Measurements from ENCODE around the gene HINT2. TPM values are rescaled to one million over a fixed set of nuclear protein-coding genes. Genes with fewer than 3 reads are reported as not detected.

HINT2 gene
- total RNA-seq, 1 experiment from 2014 or later: 35.9 TPM

DNA sequence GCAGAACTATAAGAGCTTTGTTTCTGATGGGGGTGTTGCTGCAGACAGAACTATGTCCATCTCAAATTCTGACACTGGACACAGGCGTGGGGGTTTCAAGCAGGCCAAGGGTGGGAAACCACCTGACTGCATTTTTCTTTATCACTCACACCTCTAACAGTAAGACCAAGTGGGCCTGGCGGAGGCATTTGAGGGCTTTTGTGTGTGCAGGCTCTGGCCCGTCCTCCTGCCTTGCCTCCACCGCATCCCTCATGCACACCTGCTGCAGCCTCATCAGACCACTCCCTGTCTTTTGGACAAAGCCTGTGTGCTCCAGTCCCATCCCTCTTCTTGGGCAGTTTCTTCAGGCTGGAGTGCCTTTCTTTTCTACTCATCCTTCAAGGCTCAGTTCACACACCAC lies 47.5 kb upstream of the HINT2 start:
- Histone ChIP-seq H3K9me3 (ENCODE audit: control insufficient read depth, low read depth, low read length) (no peaks in the 10 kb centered on the region), H3K18ac (ENCODE audit: insufficient read length, low read depth, low read length) (no peak overlapping the region), H4K5ac (ENCODE audit: insufficient read length, low read depth, low read length) (no peak overlapping the region), H4K8ac (replicated peaks; ENCODE audit: insufficient read length, low read depth, low read length) (no peak overlapping the region), H3K23ac (ENCODE audit: insufficient read length, low read depth, low read length) (no peak overlapping the region), H3K14ac (ENCODE audit: insufficient read depth, low read length) (no peak overlapping the region), H3K79me2 (ENCODE audit: insufficient read depth, low read length) (no peaks in the 10 kb centered on the region), H2BK12ac (ENCODE audit: insufficient read length, low read depth, low read length) (no peak overlapping the region), H2BK5ac (ENCODE audit: insufficient read length, low read length) (no peak overlapping the region), H3K27me3 (ENCODE audit: insufficient read depth, low read length) (no peaks in the 10 kb centered on the region), H3T11ph (ENCODE audit: low read length) (no peak overlapping the region), H4K91ac (ENCODE audit: insufficient read length, low read depth, low read length) (no peak overlapping the region), H2AK5ac (ENCODE audit: insufficient read length, low read length) (no peak overlapping the region), H3K23me2 (ENCODE audit: insufficient read length, low read depth, low read length, poor library complexity, severe bottlenecking) (no peaks in the 10 kb centered on the region), H3K27ac (ENCODE audit: insufficient read length, low read depth, low read length) (no peak overlapping the region), H3K56ac (ENCODE audit: insufficient read length, low read depth, low read length) (no peak overlapping the region), H3K79me1 (ENCODE audit: insufficient read depth, low read depth, low read length, poor library complexity, severe bottlenecking) (no peaks in the 10 kb centered on the region), H2AFZ (ENCODE audit: low read length) (no peak overlapping the region), H3K9ac (ENCODE audit: extremely low read depth, insufficient read length, low read length) (no peak overlapping the region), H3K4ac (ENCODE audit: low read depth, low read length) (no peak overlapping the region), H2BK120ac (ENCODE audit: low read depth, low read length, poor library complexity, severe bottlenecking) (no peak overlapping the region), H2BK15ac (ENCODE audit: low read depth, low read length) (no peak overlapping the region), H4K20me1 (ENCODE audit: control insufficient read depth, insufficient read depth, insufficient read length) (no peaks in the 10 kb centered on the region), H3K4me1 (ENCODE audit: insufficient read depth, low read length) (no peaks in the 10 kb centered on the region), H2BK20ac (ENCODE audit: low read depth, low read length, poor library complexity, severe bottlenecking) (no peak overlapping the region), H3K4me2 (ENCODE audit: insufficient read depth, insufficient read length, low read length) (no peak overlapping the region)
- Mint-ChIP-seq H3K4me3 (no peak overlapping the region), H3K9me3 (no peaks in the 10 kb centered on the region), H3K27ac (no peak overlapping the region), H3K27me3 (ENCODE audit: low read depth) (peaks cover 40% of the 10 kb centered on the region), H3K36me3 (ENCODE audit: insufficient read depth in 1 of 3, low read depth in 3 of 3) (no peaks in the 10 kb centered on the region), H3K4me1 (peaks cover 6% of the 10 kb centered on the region in 2 experiments)
- TF ChIP-seq CTCF (conservative IDR thresholded peaks at IDR 0.05): no peak
- WGBS (ENCODE audit: extremely low coverage, insufficient read length, low lambda C conversion rate): no CpG with 5 or more reads among the region's 4 CpGs
- no peak for DNase-seq

All from H9 (cell line).